HepG2 (cell line): ENCODE data around the gene SLC29A3. TPM values are rescaled to one million over a fixed set of nuclear protein-coding genes. Genes with fewer than 3 reads are reported as not detected.

Experiments
- ARNTL ChIP-seq: sonication (generic); formaldehyde crosslinking; IDR thresholded peaks from 2 replicates; pipeline ENCODE4 v1.4.0; 2020; ENCODE audit warnings: mild to moderate bottlenecking, missing genetic modification reagents
- CCDC6 ChIP-seq: sonication (generic); formaldehyde crosslinking; IDR thresholded peaks from 2 replicates; pipeline ENCODE4 v1.8.1; 2022; ENCODE audit warnings: mild to moderate bottlenecking, missing genetic modification reagents, moderate library complexity
- FOXA1 ChIP-seq, 2 experiments: fragments of 450-650 bp in 1 of 2; sonication (generic) in 1 of 2; formaldehyde crosslinking in 1 of 2; IDR thresholded peaks; 2 replicates each; pipeline versions ENCODE4 v1.4.0 to v1.6.1; 2016 to 2020; ENCODE audit warnings: missing genetic modification reagents in 1 of 2
- FOXJ3 ChIP-seq: sonication (generic); formaldehyde crosslinking; IDR thresholded peaks from 2 replicates; pipeline ENCODE4 v1.4.0; 2020; ENCODE audit warnings: missing genetic modification reagents, mild to moderate bottlenecking, borderline replicate concordance
- HDAC1 ChIP-seq: sonication (generic); formaldehyde crosslinking; IDR thresholded peaks from 2 replicates; pipeline ENCODE4 v1.5.1; 2020; ENCODE audit warnings: mild to moderate bottlenecking, missing genetic modification reagents
- MAX ChIP-seq: IDR thresholded peaks from 2 replicates; pipeline ENCODE4 v1.6.1; 2012; ENCODE audit warnings: inconsistent platforms
- MED1 ChIP-seq: sonication (generic); formaldehyde crosslinking; IDR thresholded peaks from 2 replicates; pipeline ENCODE4 v1.4.0; 2020; ENCODE audit warnings: missing genetic modification reagents
- NCOR1 ChIP-seq: fragments of 200-600 bp; sonication (generic); IDR thresholded peaks from 2 replicates; pipeline ENCODE4 v1.7.0; 2017; ENCODE audit warnings: antibody characterized with exemption, low read length, borderline replicate concordance
- NR2F6 ChIP-seq, 2 experiments: IDR thresholded peaks; 2 replicates each; pipeline ENCODE4 v1.6.1; 2016; ENCODE audit warnings: antibody characterized with exemption in 1 of 2, mild to moderate bottlenecking in 1 of 2
- POGZ ChIP-seq: sonication (generic); formaldehyde crosslinking; IDR thresholded peaks from 2 replicates; pipeline ENCODE4 v1.4.0; 2020; ENCODE audit warnings: mild to moderate bottlenecking, missing genetic modification reagents
- SPEN ChIP-seq: sonication (generic); formaldehyde crosslinking; IDR thresholded peaks from 2 replicates; pipeline ENCODE4 v1.5.1; 2020; ENCODE audit warnings: low read depth, mild to moderate bottlenecking, missing genetic modification reagents
- ZNF343 ChIP-seq: sonication (generic); formaldehyde crosslinking; IDR thresholded peaks from 2 replicates; pipeline ENCODE4 v1.4.0; 2020; ENCODE audit warnings: mild to moderate bottlenecking, missing genetic modification reagents
- ZNF609 ChIP-seq: sonication (generic); formaldehyde crosslinking; IDR thresholded peaks from 2 replicates; pipeline ENCODE4 v1.4.0; 2020; ENCODE audit warnings: mild to moderate bottlenecking, missing genetic modification reagents, borderline replicate concordance
- ZNF614 ChIP-seq: IDR thresholded peaks from 2 replicates; pipeline ENCODE4 v1.6.1; 2018; ENCODE audit warnings: missing biosample characterization, missing genetic modification reagents, inconsistent platforms, borderline replicate concordance
- polyA plus RNA-seq, 8 experiments: library from polyadenylated mRNA; depleted of rRNA in 3 of 8; stranded (reverse) in 7 of 8; unstranded in 1 of 8; fragments of >200 nt; fragmentation: Illumina TruSeq in 4 of 8; extraction: Trizol in 4 of 8; gene quantifications; 2 replicates each; pipeline versions ENCODE4 v1.2.1 to v1.2.3, GENCODE V29; 2011 to 2016; ENCODE audit warnings: low read depth in 4 of 8, missing spikeins in 1 of 8, mixed read lengths in 1 of 8; ENCODE audit not compliant: insufficient read depth in 1 of 8
- total RNA-seq, 5 experiments: library from RNA; depleted of rRNA; stranded (reverse); fragments of >200 nt; fragmentation: Illumina TruSeq; extraction: Trizol; gene quantifications; 2 replicates each; pipeline ENCODE4 v1.2.3, GENCODE V29; 2016; ENCODE audit warnings: low read depth in 1 of 5
- TF ChIP-seq, protein P1 (sequence below): sonication (generic); formaldehyde crosslinking; IDR thresholded peaks from 2 replicates; pipeline ENCODE4 v1.4.0; 2020; ENCODE audit warnings: missing genetic modification reagents, low read depth, mild to moderate bottlenecking, borderline replicate concordance
- TF ChIP-seq, protein P2 (sequence below): sonication (generic); formaldehyde crosslinking; IDR thresholded peaks from 2 replicates; pipeline ENCODE4 v1.5.1; 2020; ENCODE audit warnings: mild to moderate bottlenecking, missing genetic modification reagents, moderate library complexity
- TF ChIP-seq, protein P3 (sequence below): sonication (generic); formaldehyde crosslinking; IDR thresholded peaks from 2 replicates; pipeline ENCODE4 v1.4.0; 2020; ENCODE audit warnings: missing genetic modification reagents

The SLC29A3 gene
- total and polyA plus RNA-seq, 2 of the 13 experiments (the other 11 are each of a cell fraction or from before 2014, with no cell fraction given): 8.6 to 11.8 TPM

- TF ChIP-seq ZNF614 (CRISPR knock-in tag): no peak; the same call in 1 of the 2 replicates
- peak; percentile 48; the same call in 1 of the 2 replicates for TF ChIP-seq ZNF609
- 0 out of 2 replicates have a peak, but pooled peaks have one; percentile 14 for TF ChIP-seq MED1
- TF ChIP-seq MAX: peak; percentile 53; the same call in 1 of the 2 replicates
- 0 out of 2 replicates have a peak, but pooled peaks have one; percentile 27 for TF ChIP-seq NCOR1
- 0 out of 2 replicates have a peak, but pooled peaks have one; percentile 25 for TF ChIP-seq POGZ (CRISPR knock-in tag)
- TF ChIP-seq ZNF343 (CRISPR knock-in tag): peak; percentile 60; the same call in 1 of the 2 replicates
- TF ChIP-seq NR2F6 (IDR thresholded peaks at IDR 0.05): no peak
- 0 out of 2 replicates have a peak, but pooled peaks have one; percentile 16 for TF ChIP-seq NR2F6 (CRISPR knock-in tag; IDR thresholded peaks at IDR 0.05)
- peak; percentile 54; the same call in 1 of the 2 replicates for TF ChIP-seq HDAC1 (CRISPR knock-in tag)
- TF ChIP-seq, protein P1, sequence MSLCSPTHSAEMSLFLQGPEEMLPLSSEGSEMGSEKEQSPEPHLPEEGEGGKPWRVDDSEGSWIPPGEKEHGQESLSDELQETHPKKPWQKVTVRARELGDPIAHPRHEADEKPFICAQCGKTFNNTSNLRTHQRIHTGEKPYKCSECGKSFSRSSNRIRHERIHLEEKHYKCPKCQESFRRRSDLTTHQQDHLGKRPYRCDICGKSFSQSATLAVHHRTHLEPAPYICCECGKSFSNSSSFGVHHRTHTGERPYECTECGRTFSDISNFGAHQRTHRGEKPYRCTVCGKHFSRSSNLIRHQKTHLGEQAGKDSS (CRISPR knock-in tag): peak; percentile 71; the same call in 1 of the 2 replicates
- TF ChIP-seq FOXA1 (IDR thresholded peaks at IDR 0.05): no peak
- peak; percentile 65 for TF ChIP-seq FOXA1 (CRISPR knock-in tag; IDR thresholded peaks at IDR 0.05)
- TF ChIP-seq, protein P2, sequence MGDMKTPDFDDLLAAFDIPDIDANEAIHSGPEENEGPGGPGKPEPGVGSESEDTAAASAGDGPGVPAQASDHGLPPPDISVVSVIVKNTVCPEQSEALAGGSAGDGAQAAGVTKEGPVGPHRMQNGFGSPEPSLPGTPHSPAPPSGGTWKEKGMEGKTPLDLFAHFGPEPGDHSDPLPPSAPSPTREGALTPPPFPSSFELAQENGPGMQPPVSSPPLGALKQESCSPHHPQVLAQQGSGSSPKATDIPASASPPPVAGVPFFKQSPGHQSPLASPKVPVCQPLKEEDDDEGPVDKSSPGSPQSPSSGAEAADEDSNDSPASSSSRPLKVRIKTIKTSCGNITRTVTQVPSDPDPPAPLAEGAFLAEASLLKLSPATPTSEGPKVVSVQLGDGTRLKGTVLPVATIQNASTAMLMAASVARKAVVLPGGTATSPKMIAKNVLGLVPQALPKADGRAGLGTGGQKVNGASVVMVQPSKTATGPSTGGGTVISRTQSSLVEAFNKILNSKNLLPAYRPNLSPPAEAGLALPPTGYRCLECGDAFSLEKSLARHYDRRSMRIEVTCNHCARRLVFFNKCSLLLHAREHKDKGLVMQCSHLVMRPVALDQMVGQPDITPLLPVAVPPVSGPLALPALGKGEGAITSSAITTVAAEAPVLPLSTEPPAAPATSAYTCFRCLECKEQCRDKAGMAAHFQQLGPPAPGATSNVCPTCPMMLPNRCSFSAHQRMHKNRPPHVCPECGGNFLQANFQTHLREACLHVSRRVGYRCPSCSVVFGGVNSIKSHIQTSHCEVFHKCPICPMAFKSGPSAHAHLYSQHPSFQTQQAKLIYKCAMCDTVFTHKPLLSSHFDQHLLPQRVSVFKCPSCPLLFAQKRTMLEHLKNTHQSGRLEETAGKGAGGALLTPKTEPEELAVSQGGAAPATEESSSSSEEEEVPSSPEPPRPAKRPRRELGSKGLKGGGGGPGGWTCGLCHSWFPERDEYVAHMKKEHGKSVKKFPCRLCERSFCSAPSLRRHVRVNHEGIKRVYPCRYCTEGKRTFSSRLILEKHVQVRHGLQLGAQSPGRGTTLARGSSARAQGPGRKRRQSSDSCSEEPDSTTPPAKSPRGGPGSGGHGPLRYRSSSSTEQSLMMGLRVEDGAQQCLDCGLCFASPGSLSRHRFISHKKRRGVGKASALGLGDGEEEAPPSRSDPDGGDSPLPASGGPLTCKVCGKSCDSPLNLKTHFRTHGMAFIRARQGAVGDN (CRISPR knock-in tag): peak; percentile 69
- TF ChIP-seq SPEN (CRISPR knock-in tag): 0 out of 2 replicates have a peak, but pooled peaks have one; percentile 36
- TF ChIP-seq FOXJ3 (CRISPR knock-in tag): 0 out of 2 replicates have a peak, but pooled peaks have one; percentile 17
- TF ChIP-seq CCDC6 (CRISPR knock-in tag): no peak
- TF ChIP-seq, protein P3, sequence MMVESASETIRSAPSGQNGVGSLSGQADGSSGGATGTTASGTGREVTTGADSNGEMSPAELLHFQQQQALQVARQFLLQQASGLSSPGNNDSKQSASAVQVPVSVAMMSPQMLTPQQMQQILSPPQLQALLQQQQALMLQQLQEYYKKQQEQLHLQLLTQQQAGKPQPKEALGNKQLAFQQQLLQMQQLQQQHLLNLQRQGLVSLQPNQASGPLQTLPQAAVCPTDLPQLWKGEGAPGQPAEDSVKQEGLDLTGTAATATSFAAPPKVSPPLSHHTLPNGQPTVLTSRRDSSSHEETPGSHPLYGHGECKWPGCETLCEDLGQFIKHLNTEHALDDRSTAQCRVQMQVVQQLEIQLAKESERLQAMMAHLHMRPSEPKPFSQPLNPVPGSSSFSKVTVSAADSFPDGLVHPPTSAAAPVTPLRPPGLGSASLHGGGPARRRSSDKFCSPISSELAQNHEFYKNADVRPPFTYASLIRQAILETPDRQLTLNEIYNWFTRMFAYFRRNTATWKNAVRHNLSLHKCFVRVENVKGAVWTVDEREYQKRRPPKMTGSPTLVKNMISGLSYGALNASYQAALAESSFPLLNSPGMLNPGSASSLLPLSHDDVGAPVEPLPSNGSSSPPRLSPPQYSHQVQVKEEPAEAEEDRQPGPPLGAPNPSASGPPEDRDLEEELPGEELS (CRISPR knock-in tag): 0 out of 2 replicates have a peak, but pooled peaks have one; percentile 9
- peak; percentile 66; the same call in 1 of the 2 replicates for TF ChIP-seq ARNTL (CRISPR knock-in tag)
These were observed 1.5 kb downstream of the SLC29A3 start (continued) for GRCh38 chr10:71320592-71320991.
